Liver (tissue), 9 donors: ENCODE data around the gene ALPP. TPM values are rescaled to one million over a fixed set of nuclear protein-coding genes. Genes with fewer than 3 reads are reported as not detected.

ENCODE experiments used
- DNase-seq: peaks from one replicate; pipeline ENCODE4 v3.0.0-alpha.2; 2017; ENCODE audit warnings: low spot score
- H3K27ac ChIP-seq, 2 donors: one replicate each; pipeline ENCODE4 v1.7.0; 2013; ENCODE audit warnings: inconsistent platforms in 2 of 2, low read length in 2 of 2, control low read depth in 1 of 2, low read depth in 1 of 2, mild to moderate bottlenecking in 1 of 2
- H3K27me3 ChIP-seq, 4 donors: one replicate each; pipeline versions ENCODE4 v1.6.1 to v1.7.0; 2013; ENCODE audit warnings: low read length in 3 of 4, inconsistent platforms in 1 of 4, mild to moderate bottlenecking in 1 of 4, moderate library complexity in 1 of 4; ENCODE audit not compliant: control insufficient read depth in 4 of 4, insufficient read depth in 4 of 4
- H3K36me3 ChIP-seq, 4 donors: one replicate each; pipeline versions ENCODE4 v1.6.1 to v1.7.0; 2013; ENCODE audit warnings: low read length in 3 of 4, mild to moderate bottlenecking in 3 of 4, low read depth in 1 of 4, moderate library complexity in 1 of 4; ENCODE audit not compliant: control insufficient read depth in 4 of 4, insufficient read depth in 3 of 4
- H3K4me1 ChIP-seq, 4 donors: one replicate each; pipeline versions ENCODE4 v1.6.1 to v1.7.0; 2013; ENCODE audit warnings: low read length in 3 of 4, mild to moderate bottlenecking in 3 of 4, moderate library complexity in 1 of 4; ENCODE audit not compliant: control insufficient read depth in 4 of 4, insufficient read depth in 4 of 4
- H3K4me3 ChIP-seq, 3 donors: one replicate each; pipeline versions ENCODE4 v1.6.1 to v1.7.0; 2013; ENCODE audit warnings: low read length in 3 of 3, control low read depth in 1 of 3, low read depth in 1 of 3, mild to moderate bottlenecking in 1 of 3
- H3K9ac ChIP-seq, 2 donors: one replicate each; pipeline ENCODE4 v1.7.0; 2013; ENCODE audit warnings: low read length in 2 of 2, mild to moderate bottlenecking in 2 of 2, moderate library complexity in 2 of 2, control low read depth in 1 of 2, low read depth in 1 of 2
- H3K9me3 ChIP-seq, 4 donors: one replicate each; pipeline versions ENCODE4 v1.6.1 to v1.7.0; 2013; ENCODE audit warnings: low read length in 3 of 4; ENCODE audit not compliant: control insufficient read depth in 4 of 4
- EGR1 ChIP-seq, 2 donors: IDR thresholded peaks; 2 replicates each; pipeline ENCODE4 v1.6.1; 2016 to 2018; ENCODE audit warnings: antibody characterized with exemption in 2 of 2, low read depth in 2 of 2
- FOXA1 ChIP-seq: IDR thresholded peaks from 2 replicates; pipeline ENCODE4 v1.6.1; 2016; ENCODE audit warnings: antibody characterized with exemption
- FOXA2 ChIP-seq: IDR thresholded peaks from 2 replicates; pipeline ENCODE4 v1.6.1; 2016; ENCODE audit warnings: antibody characterized with exemption
- GABPA ChIP-seq, 2 donors: IDR thresholded peaks in 1 of 2; conservative IDR thresholded peaks in 1 of 2; 2 replicates each; pipeline ENCODE4 v1.6.1; 2016; ENCODE audit warnings: antibody characterized with exemption in 2 of 2, mild to moderate bottlenecking in 1 of 2, moderate library complexity in 1 of 2
- HNF4A ChIP-seq, 2 donors: conservative IDR thresholded peaks; 2 replicates each; pipeline ENCODE4 v1.6.1; 2016; ENCODE audit warnings: antibody characterized with exemption in 2 of 2, mild to moderate bottlenecking in 2 of 2
- NR2F2 ChIP-seq: IDR thresholded peaks from 2 replicates; pipeline ENCODE4 v1.6.1; 2016; ENCODE audit warnings: antibody characterized with exemption
- RAD21 ChIP-seq, 2 donors: IDR thresholded peaks; 2 replicates each; pipeline ENCODE4 v1.6.1; 2016; ENCODE audit warnings: antibody characterized with exemption in 2 of 2, mild to moderate bottlenecking in 2 of 2
- RXRA ChIP-seq, 2 donors: IDR thresholded peaks; 2 replicates each; pipeline ENCODE4 v1.6.1; 2017 to 2018; ENCODE audit warnings: antibody characterized with exemption in 2 of 2, mild to moderate bottlenecking in 1 of 2
- SP1 ChIP-seq: IDR thresholded peaks from 2 replicates; pipeline ENCODE4 v1.6.1; 2018; ENCODE audit warnings: antibody characterized with exemption, mild to moderate bottlenecking
- TAF1 ChIP-seq: conservative IDR thresholded peaks from 2 replicates; pipeline ENCODE4 v1.6.1; 2016; ENCODE audit warnings: antibody characterized with exemption, mild to moderate bottlenecking
- YY1 ChIP-seq: IDR thresholded peaks from 2 replicates; pipeline ENCODE4 v1.6.1; 2016; ENCODE audit warnings: antibody characterized with exemption, mild to moderate bottlenecking
- WGBS: extraction: QIAGEN DNeasy Blood & Tissue Kit; methylation state at CpG from one replicate; pipeline ENCODE4 v1.1.7; 2013; 5-methylcytosine and 5-hydroxymethylcytosine counted together
- polyA plus RNA-seq, 2 donors: library from polyadenylated mRNA; stranded (reverse) in 1 of 2; unstranded in 1 of 2; fragments of 200-250 nt in 1 of 2; fragments of >200 nt in 1 of 2; fragmentation: Nextera tagmentation in 1 of 2; extraction: Ambion mirVana in 1 of 2; gene quantifications; one replicate each; pipeline versions ENCODE4 v1.2.1 to v1.2.3, GENCODE V29; 2013 to 2015
- total RNA-seq, 2 donors: library from RNA; depleted of rRNA; stranded (reverse); fragments of >200 nt; gene quantifications; one replicate each; pipeline ENCODE4 v1.2.3, GENCODE V29; 2014
- TF ChIP-seq, protein P1 (sequence below): IDR thresholded peaks from 2 replicates; pipeline ENCODE4 v1.6.1; 2016; ENCODE audit warnings: antibody characterized with exemption
- TF ChIP-seq, protein P2 (sequence below): IDR thresholded peaks from 2 replicates; pipeline ENCODE4 v1.6.1; 2016; ENCODE audit warnings: antibody characterized with exemption
- TF ChIP-seq, protein P3 (sequence below): fragments of 150-350 bp; IDR thresholded peaks from 2 replicates; pipeline ENCODE4 v1.5.1; 2017; ENCODE audit warnings: improper control_type of control experiment, low read depth, low read length; ENCODE audit not compliant: missing input control
- TF ChIP-seq, protein P4 (sequence below): IDR thresholded peaks from 2 replicates; pipeline ENCODE4 v1.6.1; 2016; ENCODE audit warnings: antibody characterized with exemption, mild to moderate bottlenecking
- TF ChIP-seq, protein P5 (sequence below): IDR thresholded peaks from 2 replicates; pipeline ENCODE4 v1.6.1; 2016; ENCODE audit warnings: antibody characterized with exemption
- donor health status: healthy.
- donor health status: healthy.
- donor health status: healthy.
- donor health status: healthy.
- donor health status: healthy.

ALPP gene
- total and polyA plus RNA-seq, 4 donors = not detected

DNA sequence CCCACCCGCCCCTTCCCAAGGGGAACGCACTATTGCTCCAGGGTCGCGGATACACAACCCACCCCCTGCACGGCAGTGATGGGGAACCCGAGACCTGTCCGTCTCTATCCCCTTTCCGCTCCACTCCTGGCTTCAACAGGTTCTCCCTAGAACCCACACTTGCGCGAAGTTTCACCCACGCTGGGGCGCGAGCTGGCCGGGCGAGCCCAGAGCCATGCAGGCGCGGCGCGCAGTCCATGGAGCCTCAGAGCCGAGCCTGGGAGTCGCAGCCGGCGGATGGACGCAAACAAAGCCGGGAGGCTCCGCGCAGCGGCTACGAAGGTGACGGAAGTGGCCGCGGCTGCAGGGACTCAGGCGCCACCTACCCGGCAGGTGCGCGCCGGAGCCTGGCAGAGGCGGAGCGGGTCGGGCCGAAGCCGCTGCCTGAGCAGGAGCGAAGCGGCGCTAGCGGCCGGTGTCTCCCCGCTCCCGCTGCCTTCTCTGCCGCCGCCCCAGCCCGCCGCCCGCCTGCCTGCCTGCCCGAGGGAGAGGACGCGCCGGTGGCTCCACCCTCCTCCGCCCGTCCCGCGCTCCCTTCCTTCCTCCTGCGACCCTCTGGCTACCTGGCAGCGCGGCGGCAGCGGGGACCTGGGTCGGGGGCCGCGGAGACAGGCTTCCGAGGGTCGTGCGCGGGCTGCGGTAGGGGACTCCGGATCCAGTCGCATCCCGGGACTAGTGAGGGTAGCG lies 42.1 kb downstream of the ALPP start:
- H3K27me3 ChIP-seq = peaks cover 4 to 16% (median 12%) of the 10 kb centered on the region in 4 donors

DNA sequence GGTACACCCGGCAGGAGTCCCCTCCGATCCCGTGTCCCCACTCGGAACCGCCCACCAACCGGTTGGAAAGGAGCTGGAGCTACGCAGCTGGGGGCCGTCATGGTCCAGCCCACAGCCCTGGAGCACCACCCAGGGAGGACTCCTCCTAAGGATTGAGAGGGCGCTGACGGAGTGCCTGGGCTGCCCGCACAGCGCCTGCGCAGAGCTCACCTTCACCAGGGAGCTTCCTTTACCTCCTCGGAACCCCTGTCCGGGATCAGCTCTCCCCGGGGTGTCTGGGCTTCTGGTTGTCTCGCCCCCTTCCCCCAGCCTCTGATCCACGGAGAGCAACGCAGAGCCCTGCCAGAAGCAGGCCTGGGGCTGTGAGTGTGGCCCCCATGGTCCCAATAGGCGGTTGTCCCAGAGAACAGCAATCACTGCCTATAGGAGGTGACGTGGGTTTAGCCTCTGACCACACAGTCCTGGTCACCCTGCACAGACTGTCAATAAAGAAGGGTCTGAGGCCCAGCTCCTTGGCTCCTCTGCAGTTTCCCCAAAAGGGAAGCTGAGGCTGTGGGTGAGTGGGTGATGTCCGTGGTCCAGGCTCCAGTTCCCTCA lies 42.7 kb downstream of the ALPP start:
- H3K36me3 ChIP-seq = no peaks in the 10 kb centered on the region
- peaks cover 3 to 10% (median 5%) of the 10 kb centered on the region in 4 donors for H3K9me3 ChIP-seq
- 21% methylated on average over 22 of the region's 22 CpGs for WGBS
- no peak overlapping the region for H3K9ac ChIP-seq
- H3K27me3 ChIP-seq = peaks cover 4 to 16% (median 12%) of the 10 kb centered on the region in 4 donors
- H3K4me3 ChIP-seq = peak overlapping the region in 1 of 3 donors; percentile 30
- H3K4me1 ChIP-seq = peaks cover 0 to 29% (median 18%) of the 10 kb centered on the region in 4 donors
- no peak for DNase-seq
- no peak overlapping the region for H3K27ac ChIP-seq
- TF ChIP-seq, protein P1, sequence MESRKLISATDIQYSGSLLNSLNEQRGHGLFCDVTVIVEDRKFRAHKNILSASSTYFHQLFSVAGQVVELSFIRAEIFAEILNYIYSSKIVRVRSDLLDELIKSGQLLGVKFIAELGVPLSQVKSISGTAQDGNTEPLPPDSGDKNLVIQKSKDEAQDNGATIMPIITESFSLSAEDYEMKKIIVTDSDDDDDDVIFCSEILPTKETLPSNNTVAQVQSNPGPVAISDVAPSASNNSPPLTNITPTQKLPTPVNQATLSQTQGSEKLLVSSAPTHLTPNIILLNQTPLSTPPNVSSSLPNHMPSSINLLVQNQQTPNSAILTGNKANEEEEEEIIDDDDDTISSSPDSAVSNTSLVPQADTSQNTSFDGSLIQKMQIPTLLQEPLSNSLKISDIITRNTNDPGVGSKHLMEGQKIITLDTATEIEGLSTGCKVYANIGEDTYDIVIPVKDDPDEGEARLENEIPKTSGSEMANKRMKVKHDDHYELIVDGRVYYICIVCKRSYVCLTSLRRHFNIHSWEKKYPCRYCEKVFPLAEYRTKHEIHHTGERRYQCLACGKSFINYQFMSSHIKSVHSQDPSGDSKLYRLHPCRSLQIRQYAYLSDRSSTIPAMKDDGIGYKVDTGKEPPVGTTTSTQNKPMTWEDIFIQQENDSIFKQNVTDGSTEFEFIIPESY = no peak
- TF ChIP-seq, protein P2, sequence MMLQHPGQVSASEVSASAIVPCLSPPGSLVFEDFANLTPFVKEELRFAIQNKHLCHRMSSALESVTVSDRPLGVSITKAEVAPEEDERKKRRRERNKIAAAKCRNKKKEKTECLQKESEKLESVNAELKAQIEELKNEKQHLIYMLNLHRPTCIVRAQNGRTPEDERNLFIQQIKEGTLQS = no peak
- TF ChIP-seq, protein P3, sequence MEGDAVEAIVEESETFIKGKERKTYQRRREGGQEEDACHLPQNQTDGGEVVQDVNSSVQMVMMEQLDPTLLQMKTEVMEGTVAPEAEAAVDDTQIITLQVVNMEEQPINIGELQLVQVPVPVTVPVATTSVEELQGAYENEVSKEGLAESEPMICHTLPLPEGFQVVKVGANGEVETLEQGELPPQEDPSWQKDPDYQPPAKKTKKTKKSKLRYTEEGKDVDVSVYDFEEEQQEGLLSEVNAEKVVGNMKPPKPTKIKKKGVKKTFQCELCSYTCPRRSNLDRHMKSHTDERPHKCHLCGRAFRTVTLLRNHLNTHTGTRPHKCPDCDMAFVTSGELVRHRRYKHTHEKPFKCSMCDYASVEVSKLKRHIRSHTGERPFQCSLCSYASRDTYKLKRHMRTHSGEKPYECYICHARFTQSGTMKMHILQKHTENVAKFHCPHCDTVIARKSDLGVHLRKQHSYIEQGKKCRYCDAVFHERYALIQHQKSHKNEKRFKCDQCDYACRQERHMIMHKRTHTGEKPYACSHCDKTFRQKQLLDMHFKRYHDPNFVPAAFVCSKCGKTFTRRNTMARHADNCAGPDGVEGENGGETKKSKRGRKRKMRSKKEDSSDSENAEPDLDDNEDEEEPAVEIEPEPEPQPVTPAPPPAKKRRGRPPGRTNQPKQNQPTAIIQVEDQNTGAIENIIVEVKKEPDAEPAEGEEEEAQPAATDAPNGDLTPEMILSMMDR = no peak
- TF ChIP-seq YY1 = no peak
- TF ChIP-seq EGR1 (IDR thresholded peaks at IDR 0.05; ENCODE audit: low read depth in 2 of 2) = no peak
- TF ChIP-seq FOXA1 = no peak
- no peak for TF ChIP-seq NR2F2
- TF ChIP-seq HNF4A (conservative IDR thresholded peaks at IDR 0.05) = no peak
- TF ChIP-seq TAF1 = no peak
- no peak for TF ChIP-seq RAD21 (IDR thresholded peaks at IDR 0.05)
- no peak for TF ChIP-seq RXRA (IDR thresholded peaks at IDR 0.05)
- no peak for TF ChIP-seq SP1
- no peak for TF ChIP-seq GABPA (IDR thresholded peaks at IDR 0.05 in 1 of 2, conservative IDR thresholded peaks at IDR 0.05 in 1 of 2)
- TF ChIP-seq, protein P4, sequence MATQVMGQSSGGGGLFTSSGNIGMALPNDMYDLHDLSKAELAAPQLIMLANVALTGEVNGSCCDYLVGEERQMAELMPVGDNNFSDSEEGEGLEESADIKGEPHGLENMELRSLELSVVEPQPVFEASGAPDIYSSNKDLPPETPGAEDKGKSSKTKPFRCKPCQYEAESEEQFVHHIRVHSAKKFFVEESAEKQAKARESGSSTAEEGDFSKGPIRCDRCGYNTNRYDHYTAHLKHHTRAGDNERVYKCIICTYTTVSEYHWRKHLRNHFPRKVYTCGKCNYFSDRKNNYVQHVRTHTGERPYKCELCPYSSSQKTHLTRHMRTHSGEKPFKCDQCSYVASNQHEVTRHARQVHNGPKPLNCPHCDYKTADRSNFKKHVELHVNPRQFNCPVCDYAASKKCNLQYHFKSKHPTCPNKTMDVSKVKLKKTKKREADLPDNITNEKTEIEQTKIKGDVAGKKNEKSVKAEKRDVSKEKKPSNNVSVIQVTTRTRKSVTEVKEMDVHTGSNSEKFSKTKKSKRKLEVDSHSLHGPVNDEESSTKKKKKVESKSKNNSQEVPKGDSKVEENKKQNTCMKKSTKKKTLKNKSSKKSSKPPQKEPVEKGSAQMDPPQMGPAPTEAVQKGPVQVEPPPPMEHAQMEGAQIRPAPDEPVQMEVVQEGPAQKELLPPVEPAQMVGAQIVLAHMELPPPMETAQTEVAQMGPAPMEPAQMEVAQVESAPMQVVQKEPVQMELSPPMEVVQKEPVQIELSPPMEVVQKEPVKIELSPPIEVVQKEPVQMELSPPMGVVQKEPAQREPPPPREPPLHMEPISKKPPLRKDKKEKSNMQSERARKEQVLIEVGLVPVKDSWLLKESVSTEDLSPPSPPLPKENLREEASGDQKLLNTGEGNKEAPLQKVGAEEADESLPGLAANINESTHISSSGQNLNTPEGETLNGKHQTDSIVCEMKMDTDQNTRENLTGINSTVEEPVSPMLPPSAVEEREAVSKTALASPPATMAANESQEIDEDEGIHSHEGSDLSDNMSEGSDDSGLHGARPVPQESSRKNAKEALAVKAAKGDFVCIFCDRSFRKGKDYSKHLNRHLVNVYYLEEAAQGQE = no peak
- TF ChIP-seq FOXA2 = no peak
- TF ChIP-seq, protein P5, sequence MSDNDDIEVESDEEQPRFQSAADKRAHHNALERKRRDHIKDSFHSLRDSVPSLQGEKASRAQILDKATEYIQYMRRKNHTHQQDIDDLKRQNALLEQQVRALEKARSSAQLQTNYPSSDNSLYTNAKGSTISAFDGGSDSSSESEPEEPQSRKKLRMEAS = no peak

More for the DNA sequence above, 42.1 kb downstream of the ALPP start:
- H3K36me3 ChIP-seq = no peaks in the 10 kb centered on the region
- H3K4me1 ChIP-seq = peaks cover 0 to 29% (median 18%) of the 10 kb centered on the region in 4 donors
- no peak overlapping the region for H3K9ac ChIP-seq
- TF ChIP-seq TAF1 (no peak), RAD21 (IDR thresholded peaks at IDR 0.05) (no peak), YY1 (no peak), HNF4A (conservative IDR thresholded peaks at IDR 0.05) (no peak), RXRA (IDR thresholded peaks at IDR 0.05) (no peak), GABPA (IDR thresholded peaks at IDR 0.05 in 1 of 2, conservative IDR thresholded peaks at IDR 0.05 in 1 of 2) (no peak)
- TF ChIP-seq, protein P2 = no peak
- TF ChIP-seq, protein P5 = no peak
- TF ChIP-seq, protein P1 = no peak
- DNase-seq = no peak
- whole genome bisulfite sequencing = 3% methylated on average over 79 of the region's 79 CpGs
- no peak overlapping the region for H3K27ac ChIP-seq
- H3K4me3 ChIP-seq = peak overlapping the region in 2 of 3 donors; percentile 12 to 30
- peaks cover 3 to 10% (median 5%) of the 10 kb centered on the region in 4 donors for H3K9me3 ChIP-seq
